Upper lobe of left lung (tissue), 6 donors: ENCODE data around the gene GIMAP8. TPM values are rescaled to one million over a fixed set of nuclear protein-coding genes. Genes with fewer than 3 reads are reported as not detected.
A peak's percentile ranks its signal among the peaks of the same experiment; 100 is the strongest.

Experiments used
- ATAC-seq, 2 donors: fragments of 200-7000 bp; cut with Tn5 transposase; one replicate each; pipeline ENCODE4 v1.9.1; 2022; ENCODE audit warnings: mild to moderate bottlenecking in 2 of 2, moderate library complexity in 2 of 2; ENCODE audit not compliant: low FRiP score in 2 of 2
- DNase-seq, 2 donors: peaks; one replicate each; pipeline ENCODE4 v3.0.0-alpha.2; 2019 to 2020
- H3K27ac ChIP-seq, 4 donors: fragments of 200-600 bp; sonication (generic); one replicate each; pipeline ENCODE4 v1.5.1; 2016 to 2019
- H3K27me3 ChIP-seq, 4 donors: fragments of 200-600 bp; sonication (generic); one replicate each; pipeline ENCODE4 v1.5.1; 2017 to 2019
- H3K36me3 ChIP-seq, 4 donors: fragments of 200-600 bp; sonication (generic); one replicate each; pipeline ENCODE4 v1.5.1; 2016 to 2019
- H3K4me1 ChIP-seq, 4 donors: fragments of 200-600 bp; sonication (generic); one replicate each; pipeline ENCODE4 v1.5.1; 2018 to 2019
- H3K4me3 ChIP-seq, 4 donors: fragments of 200-600 bp; sonication (generic); one replicate each; pipeline ENCODE4 v1.5.1; 2017 to 2019; ENCODE audit warnings: mild to moderate bottlenecking in 2 of 4, moderate library complexity in 1 of 4
- H3K9me3 ChIP-seq, 4 donors: fragments of 200-600 bp; sonication (generic); one replicate each; pipeline ENCODE4 v1.5.1; 2018 to 2019
- CTCF ChIP-seq, 6 experiments: fragments of 450-650 bp in 4 of 6; fragments of 200-600 bp in 2 of 6; sonication (generic) in 2 of 6; IDR thresholded peaks; one replicate each; pipeline ENCODE4 v1.5.1; 2016 to 2019; ENCODE audit warnings: antibody characterized with exemption in 6 of 6
- EP300 ChIP-seq, 4 donors: sonication (generic); formaldehyde crosslinking; IDR thresholded peaks; one replicate each; pipeline ENCODE4 v1.5.1; 2017; ENCODE audit warnings: antibody characterized with exemption in 4 of 4, control low read depth in 2 of 4
- POLR2A ChIP-seq, 4 donors: fragments of 450-650 bp; IDR thresholded peaks; one replicate each; pipeline ENCODE4 v1.5.1; 2016 to 2017; ENCODE audit warnings: antibody characterized with exemption in 4 of 4, mild to moderate bottlenecking in 2 of 4
- POLR2AphosphoS5 ChIP-seq, 2 donors: sonication (generic); formaldehyde crosslinking; IDR thresholded peaks; one replicate each; pipeline ENCODE4 v1.5.1; 2017; ENCODE audit warnings: antibody characterized with exemption in 2 of 2
- WGBS, 2 donors: methylation state at CpG; one replicate each; pipeline ENCODE4 v1.1.5; 2017 to 2018; 5-methylcytosine and 5-hydroxymethylcytosine counted together
- total RNA-seq, 6 donors: library from RNA; depleted of rRNA in 4 of 6; stranded (reverse); fragments of >200 nt in 4 of 6; gene quantifications; one replicate each; pipeline versions ENCODE4 v1.1.0 to v1.2.1, GENCODE V29; 2016 to 2021
- donor health status: DM: no; HTN: no; CAD: no; lungs with moderate emphysema.
- donor health status: DM: no; HTN: yes; CAD: no; lungs with severe emphysema.

GIMAP8 gene
- total RNA-seq, 6 donors from 2014 or later, result 15.6 to 39.6 (median 31.7) TPM

GRCh38 chr7:150502519-150502918 is 52.1 kb downstream of the GIMAP8 start:
- DNase-seq (no peak), ATAC-seq (no peak)
- Histone ChIP-seq H3K27me3 (no peaks in the 10 kb centered on the region), H3K36me3 (no peaks in the 10 kb centered on the region), H3K4me1 (peaks cover 5 to 20% (median 7%) of the 10 kb centered on the region in 4 donors), H3K9me3 (no peaks in the 10 kb centered on the region), H3K4me3 (no peak overlapping the region), H3K27ac (peak overlapping the region in 2 of 4 donors; percentile 30 to 35)
- TF ChIP-seq EP300 (IDR thresholded peaks at IDR 0.05) (no peak), CTCF (IDR thresholded peaks at IDR 0.05) (no peak), POLR2AphosphoS5 (IDR thresholded peaks at IDR 0.05) (no peak), POLR2A (IDR thresholded peaks at IDR 0.05) (no peak)

GRCh38 chr7:150503155-150503554 is 52.7 kb downstream of the GIMAP8 start:
- Histone ChIP-seq H3K27me3 (no peaks in the 10 kb centered on the region), H3K27ac (peak overlapping the region in 3 of 4 donors; percentile 18 to 35 (median 30)), H3K4me3 (no peak overlapping the region), H3K36me3 (no peaks in the 10 kb centered on the region), H3K9me3 (no peaks in the 10 kb centered on the region), H3K4me1 (peaks cover 5 to 20% (median 7%) of the 10 kb centered on the region in 4 donors)
- no peak for TF ChIP-seq EP300 (IDR thresholded peaks at IDR 0.05)
- no peak for DNase-seq
- WGBS, 2 donors, result 77 to 86% methylated on average over 4 of the region's 4 CpGs
- ATAC-seq, result no peak

- ATAC-seq (no peak), DNase-seq (no peak)
- TF ChIP-seq EP300 (IDR thresholded peaks at IDR 0.05) (no peak), POLR2AphosphoS5 (IDR thresholded peaks at IDR 0.05) (no peak), POLR2A (IDR thresholded peaks at IDR 0.05) (no peak), CTCF (IDR thresholded peaks at IDR 0.05) (no peak)
- no peaks in the 10 kb centered on the region for H3K36me3 ChIP-seq
- H3K27ac ChIP-seq, result peak overlapping the region in 2 of 4 donors; percentile 18 to 35
- H3K4me1 ChIP-seq, result peaks cover 5 to 20% (median 7%) of the 10 kb centered on the region in 4 donors
- WGBS, 2 donors, result 82 to 90% methylated on average over 3 of the region's 3 CpGs
- H3K9me3 ChIP-seq, result no peaks in the 10 kb centered on the region
- H3K4me3 ChIP-seq, result no peak overlapping the region
- H3K27me3 ChIP-seq, result no peaks in the 10 kb centered on the region
Measured at GRCh38 chr7:150503581-150503980, 53.2 kb downstream of the GIMAP8 start.

GRCh38 chr7:150507947-150508602 is 57.6 kb downstream of the GIMAP8 start:
- Histone ChIP-seq H3K36me3 (no peaks in the 10 kb centered on the region), H3K27ac (no peak overlapping the region), H3K4me3 (no peak overlapping the region), H3K27me3 (no peaks in the 10 kb centered on the region), H3K9me3 (no peaks in the 10 kb centered on the region), H3K4me1 (peaks cover 3 to 14% (median 4%) of the 10 kb centered on the region in 4 donors)
- ATAC-seq (no peak), DNase-seq (no peak)
- WGBS, 2 donors, result 87 to 89% methylated on average over 4 of the region's 4 CpGs
- no peak for TF ChIP-seq CTCF (IDR thresholded peaks at IDR 0.05)
- no peak for TF ChIP-seq EP300 (IDR thresholded peaks at IDR 0.05)
- no peak for TF ChIP-seq POLR2A (IDR thresholded peaks at IDR 0.05)
- no peak for TF ChIP-seq POLR2AphosphoS5 (IDR thresholded peaks at IDR 0.05)

- Histone ChIP-seq H3K36me3 (no peaks in the 10 kb centered on the region), H3K9me3 (no peaks in the 10 kb centered on the region), H3K27me3 (no peaks in the 10 kb centered on the region), H3K4me3 (no peak overlapping the region), H3K4me1 (peaks cover 0 to 5% (median 2%) of the 10 kb centered on the region in 4 donors), H3K27ac (no peak overlapping the region)
- TF ChIP-seq CTCF (IDR thresholded peaks at IDR 0.05) (no peak), POLR2AphosphoS5 (IDR thresholded peaks at IDR 0.05) (no peak), POLR2A (IDR thresholded peaks at IDR 0.05) (no peak), EP300 (IDR thresholded peaks at IDR 0.05) (no peak)
- DNase-seq, result no peak
- whole genome bisulfite sequencing, 2 donors, result 76 to 86% methylated on average over 2 of the region's 2 CpGs
- no peak for ATAC-seq
Measured at GRCh38 chr7:150511048-150511447, 60.6 kb downstream of the GIMAP8 start.
